GM13977 (cell line): ENCODE measurements around the gene SMARCC1.

Source experiments
- DNase-seq: peaks from one replicate; pipeline ENCODE4 v3.0.0; 2012; ENCODE audit warnings: low spot score
- CTCF ChIP-seq: IDR thresholded peaks from 2 replicates; pipeline ENCODE4 v1.5.1; 2012; ENCODE audit warnings: mild to moderate bottlenecking, control low read depth; ENCODE audit not compliant: insufficient read depth; ENCODE audit errors: extremely low read depth, missing control alignments
- in situ Hi-C: fragments of 300-500 bp; cut with MboI; formaldehyde crosslinking; loops from one replicate; pipeline ENCODE4 v1.12.0; 2022; ENCODE audit warnings: low sequenced_read_pairs, low pct_unique_long_range_greater_than_20kb, mixed read lengths, inconsistent platforms; ENCODE audit not compliant: unreplicated experiment

Gene SMARCC1

GRCh38 chr3:47588587-47588986 is 193.1 kb downstream of the SMARCC1 start:
- in situ Hi-C loops = no loop called here
- TF ChIP-seq CTCF = no peak
- no peak for DNase-seq

- DNase-seq = no peak
- no peak for TF ChIP-seq CTCF
- in situ Hi-C loops = no loop called here
These were observed 193.6 kb downstream of the SMARCC1 start for GRCh38 chr3:47588053-47588452.

DNA sequence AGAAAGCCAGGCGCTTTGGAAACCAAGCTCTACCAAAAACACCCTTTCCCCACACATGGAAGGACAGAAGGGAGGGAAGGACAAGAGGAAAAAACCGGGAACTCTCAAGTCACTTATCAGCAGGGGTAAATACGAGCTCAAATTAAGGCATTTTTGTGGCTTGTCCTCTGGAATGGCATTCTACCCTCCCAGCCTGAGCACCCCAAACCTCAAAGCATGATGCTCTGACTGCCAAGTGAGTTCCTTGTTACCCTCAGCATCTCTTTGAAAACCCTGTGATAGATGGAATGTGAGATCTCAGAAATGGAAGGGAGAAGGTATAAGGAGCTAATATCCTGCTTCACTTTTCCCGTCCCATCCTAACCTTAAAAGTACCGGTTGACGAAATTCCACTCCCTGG is 194.9 kb downstream of the SMARCC1 start:
- in situ Hi-C loops = no loop called here

GRCh38 chr3:47583320-47584075 is 198.2 kb downstream of the SMARCC1 start:
- in situ Hi-C loops = no loop called here
- no peak for TF ChIP-seq CTCF
- no peak for DNase-seq

More for the DNA sequence above, 194.9 kb downstream of the SMARCC1 start:
- no peak for DNase-seq
- TF ChIP-seq CTCF = no peak

DNA sequence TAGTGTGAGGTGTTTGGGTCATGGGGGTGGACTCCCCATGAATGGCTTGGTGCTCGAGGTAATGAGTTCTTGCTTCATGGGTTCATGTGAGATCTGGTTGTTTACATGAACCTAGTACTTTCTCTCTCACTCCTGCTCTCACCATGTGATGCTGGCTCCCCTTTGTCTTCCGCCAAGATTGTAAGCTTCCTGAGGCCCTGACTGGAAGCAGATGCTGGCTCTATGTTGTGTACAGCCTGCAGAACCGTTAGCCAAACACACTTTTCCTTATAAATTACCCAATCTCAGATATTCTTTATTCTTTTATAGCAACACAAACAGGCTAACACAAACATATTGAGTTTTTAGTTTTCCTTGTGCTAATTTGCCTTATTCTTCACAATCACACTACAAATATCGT is 199.9 kb downstream of the SMARCC1 start:
- no peak for DNase-seq
- in situ Hi-C loops = no loop called here
- no peak for TF ChIP-seq CTCF

GRCh38 chr3:47581422-47581821 is 200.3 kb downstream of the SMARCC1 start:
- in situ Hi-C loops = no loop called here
- no peak for TF ChIP-seq CTCF
- DNase-seq = no peak
